ENCODE data around the gene GADD45G.

GADD45G gene

GRCh38 chr9:89609426-89610006 lies 4.7 kb downstream of the GADD45G start:
- TF ChIP-seq GATA1 (IDR thresholded peaks at IDR 0.05; ENCODE audit: low read depth, low read length) (no peak), POLR2A (IDR thresholded peaks at IDR 0.05; ENCODE audit: low read length) (no peak)
- no peak for DNase-seq

GRCh38 chr9:89610391-89610925 lies 5.6 kb downstream of the GADD45G start:
- no peak for DNase-seq
- TF ChIP-seq GATA1 (IDR thresholded peaks at IDR 0.05; ENCODE audit: low read depth, low read length) (no peak), POLR2A (IDR thresholded peaks at IDR 0.05; ENCODE audit: low read length) (no peak)

- DNase-seq, result no peak
- TF ChIP-seq POLR2A (IDR thresholded peaks at IDR 0.05; ENCODE audit: low read length) (no peak), GATA1 (IDR thresholded peaks at IDR 0.05; ENCODE audit: low read depth, low read length) (no peak)
Observed at GRCh38 chr9:89611425-89611824, 6.6 kb downstream of the GADD45G start.

GRCh38 chr9:89612566-89613278 lies 7.9 kb downstream of the GADD45G start:
- no peak for DNase-seq
- no peak for TF ChIP-seq POLR2A (IDR thresholded peaks at IDR 0.05; ENCODE audit: low read length)
- TF ChIP-seq GATA1 (IDR thresholded peaks at IDR 0.05; ENCODE audit: low read depth, low read length), result no peak

- no peak for DNase-seq
- no peak for TF ChIP-seq GATA1 (IDR thresholded peaks at IDR 0.05; ENCODE audit: low read depth, low read length)
- no peak for TF ChIP-seq POLR2A (IDR thresholded peaks at IDR 0.05; ENCODE audit: low read length)
Observed at GRCh38 chr9:89613912-89614892, 9.4 kb downstream of the GADD45G start.

GRCh38 chr9:89615661-89616060 lies 10.8 kb downstream of the GADD45G start:
- no peak for DNase-seq
- TF ChIP-seq GATA1 (IDR thresholded peaks at IDR 0.05; ENCODE audit: low read depth, low read length), result no peak
- TF ChIP-seq POLR2A (IDR thresholded peaks at IDR 0.05; ENCODE audit: low read length), result no peak

GRCh38 chr9:89616411-89616810 lies 11.6 kb downstream of the GADD45G start:
- TF ChIP-seq GATA1 (IDR thresholded peaks at IDR 0.05; ENCODE audit: low read depth, low read length) (no peak), POLR2A (IDR thresholded peaks at IDR 0.05; ENCODE audit: low read length) (no peak)
- no peak for DNase-seq

- TF ChIP-seq POLR2A (IDR thresholded peaks at IDR 0.05; ENCODE audit: low read length) (no peak), GATA1 (IDR thresholded peaks at IDR 0.05; ENCODE audit: low read depth, low read length) (no peak)
Observed at GRCh38 chr9:89617978-89618377, 13.2 kb downstream of the GADD45G start.

GRCh38 chr9:89619019-89619418 lies 14.2 kb downstream of the GADD45G start:
- DNase-seq, result no peak
- TF ChIP-seq POLR2A (IDR thresholded peaks at IDR 0.05; ENCODE audit: low read length), result no peak

More at GRCh38 chr9:89617978-89618377, 13.2 kb downstream of the GADD45G start:
- DNase-seq, result no peak

- no peak for TF ChIP-seq GATA1 (IDR thresholded peaks at IDR 0.05; ENCODE audit: low read depth, low read length)
- no peak for TF ChIP-seq POLR2A (IDR thresholded peaks at IDR 0.05; ENCODE audit: low read length)
- DNase-seq, result no peak
Observed at GRCh38 chr9:89619424-89620138, 14.8 kb downstream of the GADD45G start.

- TF ChIP-seq POLR2A (IDR thresholded peaks at IDR 0.05; ENCODE audit: low read length) (no peak), GATA1 (IDR thresholded peaks at IDR 0.05; ENCODE audit: low read depth, low read length) (no peak)
- no peak for DNase-seq
Observed at GRCh38 chr9:89621031-89621430, 16.2 kb downstream of the GADD45G start.

GRCh38 chr9:89621676-89622075 lies 16.9 kb downstream of the GADD45G start:
- no peak for TF ChIP-seq GATA1 (IDR thresholded peaks at IDR 0.05; ENCODE audit: low read depth, low read length)
- TF ChIP-seq POLR2A (IDR thresholded peaks at IDR 0.05; ENCODE audit: low read length), result no peak
- DNase-seq, result no peak

Measured in erythroblast (primary cell).